Skeletal muscle satellite cell (primary cell): ENCODE measurements around the gene UBIAD1.

ENCODE experiments used
- H3K27me3 ChIP-seq: 2 replicates; pipeline ENCODE4 v1.7.0; 2013; ENCODE audit warnings: low read length; ENCODE audit not compliant: control insufficient read depth, insufficient read depth
- H3K36me3 ChIP-seq: 2 replicates; pipeline ENCODE4 v1.7.0; 2013; ENCODE audit warnings: mild to moderate bottlenecking, control low read depth, low read length; ENCODE audit not compliant: insufficient read depth
- H3K4me1 ChIP-seq: 2 replicates; pipeline ENCODE4 v1.7.0; 2013; ENCODE audit warnings: low read length; ENCODE audit not compliant: control insufficient read depth, insufficient read depth
- H3K4me2 ChIP-seq: 2 replicates; pipeline ENCODE4 v1.7.0; 2013; ENCODE audit warnings: mild to moderate bottlenecking, low read length
- H3K4me3 ChIP-seq: 2 replicates; pipeline ENCODE4 v1.7.0; 2013; ENCODE audit warnings: low read length
- H3K9ac ChIP-seq: 2 replicates; pipeline ENCODE4 v1.7.0; 2013; ENCODE audit warnings: mild to moderate bottlenecking, low read depth, low read length, moderate library complexity
- H3K9me3 ChIP-seq: replicated peaks from 2 replicates; pipeline ENCODE4 v1.7.0; 2013; ENCODE audit warnings: mild to moderate bottlenecking, control low read depth, low read length

Gene UBIAD1

DNA sequence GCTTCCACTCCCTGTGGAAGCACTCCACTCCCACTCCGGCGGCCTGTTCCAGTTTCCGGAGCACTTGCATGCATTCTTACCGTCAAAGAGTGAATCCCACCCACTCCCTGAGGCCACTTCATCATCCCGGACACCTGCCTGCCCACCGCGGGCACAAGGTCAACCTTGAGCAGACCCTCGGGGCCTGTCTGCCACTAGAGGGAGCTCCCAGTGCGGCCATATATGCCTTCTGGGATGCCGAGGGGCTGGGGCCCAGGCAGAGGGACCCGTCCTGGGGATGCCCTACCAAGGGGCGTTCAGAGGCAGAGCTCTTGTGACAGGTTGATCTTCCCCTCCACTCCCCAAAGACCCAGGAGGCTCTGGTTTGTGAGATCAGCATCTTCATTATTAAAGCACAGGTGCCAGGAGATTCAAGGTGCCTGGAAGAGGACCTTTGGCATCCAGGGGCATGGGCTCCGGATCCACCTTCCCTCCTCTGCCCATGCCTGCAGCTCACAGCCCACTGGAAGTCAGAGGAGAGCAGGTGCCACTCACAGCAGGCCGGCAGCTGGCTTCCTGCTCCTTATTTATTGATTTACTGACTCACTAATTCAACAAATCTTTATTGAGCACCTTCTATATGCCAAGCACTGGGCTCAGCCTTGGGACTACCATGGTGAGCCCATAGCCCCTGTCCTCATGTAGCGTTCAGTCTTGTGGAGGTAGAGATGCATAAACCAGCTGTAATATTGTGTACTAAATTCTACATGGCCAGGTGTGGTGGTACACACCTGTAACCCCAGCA lies 47.3 kb downstream of the UBIAD1 start:
- no peaks in the 10 kb centered on the region for H3K36me3 ChIP-seq
- H3K4me3 ChIP-seq, result no peak overlapping the region
- H3K4me2 ChIP-seq, result no peak overlapping the region
- H3K27me3 ChIP-seq, result peaks cover 34% of the 10 kb centered on the region
- no peaks in the 10 kb centered on the region for H3K9me3 ChIP-seq
- no peak overlapping the region for H3K9ac ChIP-seq
- H3K4me1 ChIP-seq, result no peaks in the 10 kb centered on the region

GRCh38 chr1:11321656-11322491 lies 48.9 kb downstream of the UBIAD1 start:
- peaks cover 28% of the 10 kb centered on the region for H3K27me3 ChIP-seq
- no peak overlapping the region for H3K4me2 ChIP-seq
- H3K9ac ChIP-seq, result no peak overlapping the region
- no peaks in the 10 kb centered on the region for H3K9me3 ChIP-seq
- no peaks in the 10 kb centered on the region for H3K36me3 ChIP-seq
- H3K4me1 ChIP-seq, result no peaks in the 10 kb centered on the region
- H3K4me3 ChIP-seq, result no peak overlapping the region

DNA sequence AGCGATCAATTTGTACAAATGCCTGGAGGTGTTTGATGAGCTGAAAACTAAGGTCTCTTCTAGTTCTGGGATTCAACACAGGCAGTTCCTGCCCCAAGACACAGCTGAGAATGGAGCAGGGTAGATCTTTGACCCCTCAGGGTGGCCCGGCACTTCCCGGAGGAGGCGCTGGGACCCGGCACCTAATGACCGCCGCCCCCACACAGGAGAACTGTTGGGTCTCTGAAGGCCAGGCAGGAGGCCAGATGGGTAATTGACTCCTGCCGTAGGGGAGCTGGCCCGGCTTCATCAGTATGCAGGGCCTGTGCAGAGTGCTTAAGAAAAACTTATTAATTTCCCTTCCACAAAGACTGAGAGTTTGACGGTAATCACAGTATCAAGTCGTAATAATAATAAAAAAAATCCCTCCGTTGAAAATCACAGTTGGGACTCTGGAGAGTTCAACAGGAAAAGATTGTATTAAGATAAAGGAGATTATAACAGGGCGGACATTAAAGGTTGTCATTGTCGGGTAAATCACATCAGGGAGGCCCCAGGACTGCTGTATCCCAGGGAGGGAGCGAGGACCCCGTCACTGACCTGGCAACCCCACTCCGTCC lies 51.7 kb downstream of the UBIAD1 start:
- Histone ChIP-seq H3K9me3 (no peaks in the 10 kb centered on the region), H3K4me1 (no peaks in the 10 kb centered on the region), H3K36me3 (no peaks in the 10 kb centered on the region), H3K4me2 (no peak overlapping the region), H3K27me3 (peaks cover 40% of the 10 kb centered on the region), H3K4me3 (no peak overlapping the region), H3K9ac (no peak overlapping the region)

GRCh38 chr1:11326070-11326469 lies 53.1 kb downstream of the UBIAD1 start:
- Histone ChIP-seq H3K36me3 (no peaks in the 10 kb centered on the region), H3K9ac (no peak overlapping the region), H3K4me2 (no peak overlapping the region), H3K4me1 (no peaks in the 10 kb centered on the region), H3K27me3 (peaks cover 42% of the 10 kb centered on the region), H3K4me3 (no peak overlapping the region), H3K9me3 (no peaks in the 10 kb centered on the region)

- Histone ChIP-seq H3K4me1 (no peaks in the 10 kb centered on the region), H3K4me2 (no peak overlapping the region), H3K4me3 (no peak overlapping the region), H3K27me3 (peaks cover 40% of the 10 kb centered on the region), H3K9me3 (no peaks in the 10 kb centered on the region), H3K9ac (no peak overlapping the region), H3K36me3 (no peaks in the 10 kb centered on the region)
These were observed 55.4 kb downstream of the UBIAD1 start for GRCh38 chr1:11328444-11328843.

GRCh38 chr1:11330411-11330810 lies 57.4 kb downstream of the UBIAD1 start:
- peaks cover 23% of the 10 kb centered on the region for H3K27me3 ChIP-seq

DNA sequence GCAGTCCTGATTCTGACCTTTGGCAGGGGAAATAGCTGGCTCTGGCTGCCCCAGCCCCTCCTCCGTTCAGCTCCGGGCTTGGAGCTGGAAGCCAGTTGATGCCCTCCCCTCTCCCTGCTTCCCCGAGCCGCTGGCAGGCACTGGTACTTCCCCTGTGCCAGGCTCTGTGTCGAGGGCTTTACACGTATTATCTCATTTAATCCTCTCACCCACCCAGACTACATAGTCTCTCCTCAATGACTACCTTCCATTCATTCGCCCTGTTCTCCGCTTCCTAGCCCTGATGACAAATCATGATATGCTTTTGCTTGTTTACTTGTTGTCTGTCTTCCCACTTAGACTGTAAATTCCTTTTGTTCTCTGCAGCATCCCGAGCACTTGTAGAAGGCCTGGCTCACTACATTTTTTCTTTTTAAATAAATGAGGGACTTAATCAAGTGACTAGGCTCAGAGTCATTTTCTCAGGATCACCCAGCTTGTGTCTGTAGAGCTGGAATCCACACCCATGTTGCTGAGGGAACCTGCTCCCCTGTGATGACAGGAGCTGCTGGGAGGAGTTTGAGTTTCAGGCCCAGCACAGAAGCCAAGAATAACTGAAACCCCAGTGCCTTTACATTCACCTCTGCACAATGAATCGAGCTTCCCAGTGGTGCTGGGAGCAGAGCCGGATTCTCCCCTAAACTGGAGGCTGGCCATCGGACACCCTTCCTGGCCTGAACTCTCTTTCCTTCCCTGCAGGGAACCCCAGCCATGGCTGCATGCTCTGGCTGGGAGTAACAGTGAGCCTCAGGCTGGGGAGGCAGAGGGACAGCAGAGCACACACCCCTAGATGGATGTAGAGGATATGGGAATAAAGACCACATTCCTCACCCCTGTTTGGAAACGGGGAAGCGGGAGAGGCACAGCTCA lies 58.3 kb downstream of the UBIAD1 start:
- Histone ChIP-seq H3K27me3 (peaks cover 23% of the 10 kb centered on the region), H3K4me3 (no peak overlapping the region), H3K4me1 (no peaks in the 10 kb centered on the region), H3K9me3 (no peaks in the 10 kb centered on the region), H3K9ac (no peak overlapping the region), H3K4me2 (no peak overlapping the region), H3K36me3 (no peaks in the 10 kb centered on the region)

More at GRCh38 chr1:11330411-11330810, 57.4 kb downstream of the UBIAD1 start:
- H3K4me2 ChIP-seq, result no peak overlapping the region
- no peak overlapping the region for H3K9ac ChIP-seq
- H3K4me3 ChIP-seq, result no peak overlapping the region
- no peaks in the 10 kb centered on the region for H3K9me3 ChIP-seq
- no peaks in the 10 kb centered on the region for H3K36me3 ChIP-seq
- no peaks in the 10 kb centered on the region for H3K4me1 ChIP-seq

GRCh38 chr1:11331945-11332546 lies 59.0 kb downstream of the UBIAD1 start:
- Histone ChIP-seq H3K27me3 (peaks cover 23% of the 10 kb centered on the region), H3K4me2 (no peak overlapping the region), H3K36me3 (no peaks in the 10 kb centered on the region), H3K9me3 (no peaks in the 10 kb centered on the region), H3K9ac (no peak overlapping the region), H3K4me3 (no peak overlapping the region), H3K4me1 (no peaks in the 10 kb centered on the region)

DNA sequence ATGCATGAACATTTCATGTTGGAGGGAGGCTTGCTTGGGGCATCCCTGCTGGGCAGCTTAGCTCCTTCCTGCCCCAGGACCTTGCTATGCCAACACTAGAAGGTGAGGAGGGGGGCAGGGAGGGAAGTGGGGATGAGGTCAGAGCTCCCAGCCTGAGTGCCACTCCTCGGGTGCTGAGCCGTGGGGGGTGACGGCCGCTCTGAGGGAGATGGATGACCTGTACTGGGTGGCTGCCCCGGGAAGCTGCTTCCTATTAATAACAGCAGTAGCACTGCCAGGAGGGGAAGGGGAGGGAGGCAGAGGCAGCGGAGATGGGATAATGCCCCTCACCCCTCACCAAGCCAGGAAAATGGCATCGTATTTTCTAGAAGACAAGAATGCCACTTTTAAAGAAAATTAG lies 60.6 kb downstream of the UBIAD1 start:
- peaks cover 25% of the 10 kb centered on the region for H3K27me3 ChIP-seq
- H3K9ac ChIP-seq, result no peak overlapping the region
- no peaks in the 10 kb centered on the region for H3K4me1 ChIP-seq
- H3K4me3 ChIP-seq, result no peak overlapping the region
- H3K36me3 ChIP-seq, result no peaks in the 10 kb centered on the region
- H3K9me3 ChIP-seq, result no peaks in the 10 kb centered on the region
- H3K4me2 ChIP-seq, result no peak overlapping the region

GRCh38 chr1:11334261-11334804 lies 61.3 kb downstream of the UBIAD1 start:
- Histone ChIP-seq H3K4me1 (no peaks in the 10 kb centered on the region), H3K9ac (no peak overlapping the region), H3K36me3 (no peaks in the 10 kb centered on the region), H3K9me3 (no peaks in the 10 kb centered on the region), H3K4me3 (no peak overlapping the region), H3K27me3 (peaks cover 25% of the 10 kb centered on the region), H3K4me2 (no peak overlapping the region)
